HK-2 (cell line): ENCODE measurements around the gene KRT7.
A peak's percentile ranks its signal among the peaks of the same experiment; 100 is the strongest.
"Not testable (repeated sequence)": the region's sequence is repeated elsewhere in the genome, so short reads cannot be mapped to it uniquely, and the experiment has no call there.

ENCODE experiments used
- DNase-seq: peaks from one replicate; pipeline ENCODE4 v3.0.0-alpha.2; 2018; ENCODE audit not compliant: unreplicated experiment

Gene KRT7

DNA sequence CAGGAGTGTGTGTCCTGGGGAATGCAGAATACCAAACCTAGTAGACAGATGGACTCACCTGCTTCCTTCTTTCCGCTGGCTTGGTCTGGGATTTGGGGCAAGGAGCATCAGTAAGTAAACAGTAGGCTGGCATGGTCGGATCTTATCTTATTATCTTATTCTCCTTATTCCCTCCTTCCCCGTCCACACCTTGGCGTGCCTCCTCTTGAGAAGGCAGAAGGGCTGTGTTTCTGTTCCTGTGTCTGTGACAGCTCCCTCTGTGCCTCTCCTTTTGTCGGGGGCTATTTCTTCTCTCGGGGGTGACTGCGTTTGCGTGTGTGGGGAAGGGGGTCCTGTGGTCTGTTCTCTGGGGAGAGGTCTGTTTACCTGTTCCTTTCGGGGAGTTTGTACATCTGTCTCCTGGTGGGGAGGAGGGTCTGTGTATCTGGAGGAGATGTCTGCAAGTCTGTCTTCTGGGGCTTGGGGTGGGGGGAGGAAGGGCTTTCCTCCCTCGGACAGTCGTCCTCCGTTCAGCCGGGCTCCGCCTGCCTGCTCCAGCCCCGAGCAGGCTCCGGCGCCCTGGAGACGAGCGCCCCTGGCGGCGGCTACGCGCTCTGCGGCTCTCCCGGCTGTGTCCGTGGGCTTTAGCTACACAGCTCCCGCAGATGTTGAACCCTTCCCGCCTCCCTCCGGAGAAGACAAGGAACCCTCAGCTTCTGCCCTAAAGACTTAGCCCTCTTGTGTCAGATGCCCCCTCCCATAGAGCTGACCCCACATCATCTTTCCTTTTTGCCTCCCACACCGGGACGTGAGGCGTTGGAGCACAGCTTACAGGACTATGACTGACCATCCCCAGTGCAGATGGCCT lies 45.8 kb downstream of the KRT7 start:
- DNase-seq = peak; percentile 89

DNA sequence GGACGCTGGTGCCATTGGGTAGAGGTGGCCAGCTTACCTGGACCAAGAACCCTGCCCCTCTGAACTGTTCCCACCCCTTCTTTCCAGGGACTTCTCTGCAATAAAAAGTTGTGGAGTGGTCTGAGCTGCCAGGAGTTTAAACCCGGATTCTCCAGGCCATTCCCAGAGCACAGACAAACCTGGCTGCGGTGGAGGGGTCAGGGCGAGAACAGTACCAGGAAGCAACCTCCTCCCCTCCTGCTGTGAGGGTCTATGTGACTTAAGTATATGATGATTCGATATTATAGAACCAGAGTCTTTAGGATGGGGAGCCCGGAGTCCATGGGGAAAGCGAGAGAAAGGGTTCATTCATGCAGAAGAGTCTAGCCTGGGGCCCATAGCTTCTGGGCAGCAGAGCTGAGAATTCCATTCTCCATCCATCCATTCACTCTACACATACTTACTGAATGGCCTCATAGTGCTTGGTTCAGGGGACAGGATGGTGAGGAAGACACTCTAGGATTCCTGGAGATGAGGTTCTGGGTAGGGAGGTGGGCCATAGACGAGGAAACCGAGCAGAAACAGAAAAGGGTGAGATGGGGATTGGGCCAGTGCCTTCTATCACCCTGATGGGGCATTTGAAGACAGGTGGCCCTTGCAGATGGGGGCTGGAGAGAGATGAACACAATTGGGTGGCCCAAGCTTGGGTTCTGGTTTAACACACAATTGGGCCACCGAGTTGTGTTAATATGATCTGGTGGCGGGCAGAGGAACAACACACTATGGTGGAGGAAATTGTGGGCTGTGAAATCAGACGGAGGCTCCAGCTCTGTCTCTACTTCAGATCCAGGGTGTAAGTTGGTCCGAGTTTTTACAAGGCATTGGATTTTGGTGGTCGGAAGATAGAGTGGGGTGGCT lies 46.6 kb downstream of the KRT7 start:
- peak; percentile 56 for DNase-seq

DNA sequence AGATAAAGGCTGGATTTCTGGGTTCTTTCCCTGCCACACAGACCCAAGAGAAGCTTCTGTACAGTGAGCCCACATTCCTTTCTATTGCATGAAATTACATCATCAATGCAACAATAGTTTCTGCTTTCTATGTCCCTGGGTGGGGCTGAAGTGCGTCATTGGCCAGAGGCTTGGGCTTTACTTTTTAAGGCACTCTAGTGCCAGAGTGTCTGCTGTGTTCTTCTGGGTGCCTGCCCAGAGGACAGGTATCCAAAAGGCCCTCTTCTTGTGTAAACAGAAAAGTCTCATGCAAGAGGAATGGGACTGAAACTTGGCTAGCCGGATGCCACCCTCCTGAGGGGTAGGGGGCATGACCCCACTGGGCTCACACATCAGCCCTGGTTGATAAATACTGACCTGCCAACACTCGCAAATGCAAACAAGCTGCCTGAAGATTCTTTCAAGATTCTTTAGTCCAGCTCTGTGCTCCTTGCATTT lies 47.3 kb downstream of the KRT7 start:
- peak; percentile 70 for DNase-seq

DNA sequence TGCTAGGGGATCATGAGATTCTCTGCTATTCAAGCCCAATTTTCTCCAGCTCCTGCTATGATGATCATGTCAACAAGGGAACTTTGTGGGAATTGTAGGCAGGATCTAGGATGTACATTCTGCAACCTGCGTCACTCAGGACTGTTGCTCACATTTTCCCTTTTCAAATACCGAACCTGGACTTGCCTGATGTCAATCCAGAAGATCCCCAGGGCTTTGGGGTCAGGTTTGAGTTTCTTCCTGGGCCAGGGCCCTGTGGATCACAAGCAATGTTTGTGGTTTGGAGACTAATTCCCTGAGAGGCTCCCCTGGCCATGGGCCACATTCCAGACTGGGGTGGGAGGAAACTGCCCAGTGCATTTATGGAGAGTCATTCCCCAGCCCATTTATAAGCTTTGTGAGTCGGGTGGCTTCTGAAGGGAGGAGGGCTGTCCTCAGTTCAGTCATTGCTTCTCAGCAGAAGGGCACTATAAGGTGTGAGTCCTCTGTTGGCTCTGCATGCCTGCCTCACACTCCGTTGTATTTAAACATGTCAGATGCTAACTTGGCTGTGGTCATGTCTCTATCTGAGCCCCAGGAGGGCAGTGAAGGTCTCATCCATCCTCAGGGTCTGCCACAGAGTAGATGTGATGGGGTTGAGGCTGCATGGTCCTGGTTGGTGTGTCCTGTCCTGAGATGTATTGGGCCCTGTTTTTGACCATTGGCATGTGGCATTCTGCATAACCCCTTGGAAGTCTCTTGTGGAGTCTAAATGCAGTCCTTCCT lies 47.9 kb downstream of the KRT7 start:
- DNase-seq = peak; percentile 86

DNA sequence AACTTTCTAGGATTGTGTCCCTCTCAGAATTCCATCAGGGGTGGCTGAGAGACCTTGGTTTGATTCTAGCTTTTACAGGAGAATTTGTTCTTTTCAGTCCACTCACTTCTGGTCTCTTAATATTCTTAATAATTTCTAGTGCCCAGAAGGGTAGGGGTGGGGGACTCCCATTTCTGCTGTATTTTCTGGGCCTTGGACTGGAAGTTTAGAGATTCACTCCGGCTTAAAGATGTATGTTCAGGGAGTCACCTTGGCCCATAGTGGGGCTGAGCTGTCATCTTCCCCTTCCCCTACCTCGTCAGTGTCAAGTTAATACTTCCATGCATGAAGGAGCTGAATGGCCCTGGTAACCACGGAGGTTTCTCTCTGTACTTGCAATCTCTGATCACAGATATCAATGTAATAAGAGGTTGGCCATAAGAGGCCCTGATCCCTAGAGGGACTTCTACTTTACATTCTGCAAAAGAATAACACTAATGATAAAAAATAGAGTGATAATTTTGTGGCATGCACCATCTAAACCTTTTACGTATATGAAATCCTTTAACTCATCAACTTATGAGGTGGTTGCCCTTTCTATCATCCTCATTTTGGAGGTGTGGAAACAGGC lies 51.6 kb downstream of the KRT7 start:
- DNase-seq = no peak

DNA sequence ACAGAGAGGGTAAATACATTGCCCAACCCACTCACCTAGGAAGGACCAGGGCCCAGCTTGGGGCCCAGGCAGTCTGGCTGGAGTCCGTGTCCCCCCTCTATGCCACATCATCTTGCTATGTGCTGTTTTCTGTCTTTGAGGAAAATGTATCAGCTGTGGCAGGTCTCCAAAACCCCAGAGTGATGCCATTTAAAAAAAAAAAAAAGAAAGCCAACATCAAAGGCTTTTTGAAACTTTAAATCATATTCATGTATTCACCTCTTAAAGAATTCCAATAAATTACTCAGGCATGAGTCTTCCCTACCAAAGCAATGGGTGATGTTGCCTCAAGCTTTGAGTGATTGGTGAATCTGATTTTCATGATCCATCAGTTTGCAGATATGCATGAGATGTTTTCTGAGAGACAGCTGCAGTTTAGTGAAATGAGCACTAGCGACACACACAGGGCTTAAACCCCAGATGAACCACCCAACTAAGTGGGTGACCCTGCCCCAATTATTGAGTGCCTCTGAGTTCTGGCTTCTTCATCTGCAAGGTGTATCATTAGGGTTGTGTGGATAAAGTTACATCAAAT lies 52.2 kb downstream of the KRT7 start:
- no peak for DNase-seq

DNA sequence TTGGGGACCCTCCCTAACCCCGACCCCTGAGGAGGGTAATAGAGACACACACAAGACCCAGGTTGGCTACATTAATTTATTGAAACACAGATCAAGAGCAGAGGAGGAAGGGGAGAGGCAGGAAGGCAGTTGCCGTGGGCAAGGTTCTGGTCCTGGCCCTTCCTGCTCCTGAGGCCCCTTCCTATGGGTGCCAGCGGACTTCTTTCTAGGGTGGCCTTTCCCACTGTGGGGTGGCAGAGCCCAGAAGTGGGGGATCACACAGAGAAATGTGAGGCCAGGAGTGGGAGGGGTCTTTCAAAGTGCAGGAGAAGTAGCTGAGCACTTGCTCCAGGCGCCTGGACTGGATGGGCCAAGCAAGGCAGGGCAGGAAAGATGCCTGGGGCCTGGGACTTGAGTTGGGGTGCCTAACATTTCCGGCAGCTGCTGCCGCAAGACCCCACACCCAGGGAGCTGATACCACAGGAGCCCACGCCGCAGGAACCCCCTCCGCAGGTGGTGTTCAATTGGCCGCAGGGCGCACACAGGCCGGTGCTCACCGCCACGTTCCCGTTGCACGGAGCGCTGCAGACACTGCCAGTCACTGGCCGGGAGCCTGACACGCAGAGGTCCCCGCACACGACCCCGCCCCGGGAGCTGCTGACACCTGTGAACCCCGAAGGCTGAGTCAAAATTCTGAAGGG lies 52.9 kb downstream of the KRT7 start:
- DNase-seq = no peak

DNA sequence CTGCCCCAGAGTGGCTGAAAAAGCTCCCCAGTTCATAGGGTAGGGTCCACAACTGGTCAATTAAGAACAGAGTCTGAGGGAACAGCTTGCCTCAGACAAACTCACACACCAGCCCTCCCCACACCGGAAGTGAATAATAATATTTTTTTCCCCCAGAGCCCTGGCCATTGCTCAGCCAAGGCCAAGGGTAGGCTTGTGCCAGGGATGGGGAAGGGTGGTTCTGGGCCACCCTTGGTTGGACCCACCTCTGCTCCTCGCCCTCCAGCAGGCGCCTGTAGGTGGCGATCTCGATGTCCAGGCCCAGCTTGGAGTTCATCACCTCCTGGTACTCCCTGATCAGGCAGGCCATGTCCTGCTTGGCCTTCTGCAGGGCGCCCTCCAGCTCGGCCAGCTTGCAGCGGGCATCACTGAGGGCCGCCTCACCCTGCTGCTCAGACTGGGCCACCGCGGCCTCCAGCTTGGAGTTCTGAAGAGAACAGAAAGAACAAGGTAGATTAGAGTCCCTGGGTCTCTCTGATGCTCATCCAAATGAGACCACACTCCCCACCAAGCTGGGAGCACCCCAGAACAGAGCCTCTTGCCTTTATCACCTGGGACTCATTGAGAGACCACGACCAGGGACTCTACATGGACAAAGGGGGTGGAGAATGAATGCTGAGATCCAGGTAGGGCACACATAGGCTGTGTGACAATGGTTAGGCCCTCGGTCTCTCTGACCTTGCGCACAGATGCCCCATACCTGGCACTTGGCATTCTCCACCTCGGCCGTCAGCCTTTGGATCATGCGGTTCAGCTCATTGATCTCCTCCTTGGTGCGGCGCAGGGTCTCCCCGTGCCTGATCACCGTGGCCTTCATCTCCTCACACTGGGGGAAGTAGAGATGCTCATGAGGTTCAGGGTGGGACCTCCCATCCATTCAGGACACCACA lies 54.1 kb downstream of the KRT7 start:
- DNase-seq = not testable (repeated sequence)

DNA sequence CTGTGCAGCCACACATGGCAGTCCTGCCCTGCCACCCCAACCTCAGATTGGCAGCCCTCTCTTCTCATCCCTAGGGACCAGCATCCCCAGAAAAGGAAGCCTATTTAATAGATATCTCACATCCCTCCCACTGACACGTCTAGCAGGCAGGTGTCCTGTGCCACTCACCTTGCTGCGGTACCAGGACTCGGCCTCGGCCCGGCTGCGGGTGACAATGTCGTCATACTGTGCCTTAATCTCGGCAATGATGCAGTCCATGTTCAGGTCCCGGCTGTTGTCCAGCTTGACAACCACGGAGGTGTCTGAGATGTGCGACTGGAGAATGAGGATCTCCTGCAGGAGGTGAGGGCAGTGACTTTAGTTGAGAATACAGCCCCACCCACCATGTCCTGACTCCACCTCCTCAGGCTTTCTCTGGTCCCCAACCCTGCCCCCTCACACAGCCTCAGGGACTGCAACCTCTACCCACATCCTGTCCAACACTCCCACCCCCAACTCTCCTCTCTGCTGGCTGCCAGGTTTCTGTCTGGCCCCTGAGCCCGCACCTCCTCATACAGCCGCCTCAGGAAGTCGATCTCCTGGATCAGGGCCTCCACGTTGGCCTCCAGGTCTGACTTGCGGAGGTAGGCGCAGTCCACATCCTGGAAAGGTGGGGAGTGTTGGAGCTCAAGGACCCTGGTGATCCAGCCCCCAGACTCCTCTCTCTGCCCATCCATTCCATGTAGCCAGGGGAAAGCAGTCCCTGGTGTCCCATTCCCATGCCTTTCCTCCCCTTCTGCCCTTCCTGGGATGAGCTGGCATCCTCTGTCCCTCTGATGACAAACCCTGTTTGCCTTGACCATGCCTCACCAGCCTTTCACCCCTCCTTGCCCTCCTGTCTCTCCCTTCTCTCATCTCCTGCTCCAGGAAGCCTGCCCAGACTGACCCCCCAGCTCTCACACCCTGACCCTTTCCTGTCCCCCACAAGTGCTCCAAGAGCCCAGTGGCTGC lies 55.1 kb downstream of the KRT7 start:
- not testable (repeated sequence) for DNase-seq

DNA sequence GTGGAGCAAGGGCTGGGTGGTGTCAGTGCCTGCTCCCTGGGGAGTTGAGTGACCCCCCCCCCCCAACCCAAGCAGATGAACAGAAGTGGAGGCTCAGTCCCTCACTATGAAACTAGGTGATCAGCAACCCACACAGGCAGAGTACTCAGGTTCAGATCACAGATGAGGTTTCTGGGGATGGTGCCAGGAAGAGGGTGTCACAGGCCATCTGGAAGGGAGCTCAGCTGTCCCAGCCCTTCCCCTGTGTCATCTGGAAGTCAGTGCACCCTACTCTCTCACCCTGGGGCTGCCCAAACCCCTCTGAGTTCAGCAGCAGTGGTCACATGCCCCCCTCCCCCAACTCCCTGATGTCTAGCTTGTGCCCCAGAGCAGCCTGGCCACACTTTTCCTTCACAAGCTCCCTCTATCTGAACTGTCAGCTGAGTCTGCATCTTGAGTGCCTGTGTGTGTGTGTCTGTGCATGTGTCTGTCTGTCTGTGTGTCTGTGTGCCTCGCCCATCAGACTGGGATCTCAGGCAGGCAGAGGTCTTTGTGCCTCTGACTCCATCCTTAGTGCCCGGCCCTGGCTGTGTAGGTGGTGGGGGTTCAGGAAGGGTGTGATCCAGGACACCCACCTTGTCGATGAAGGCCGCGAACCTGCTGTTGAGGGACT lies 57.6 kb downstream of the KRT7 start:
- not testable (repeated sequence) for DNase-seq

DNA sequence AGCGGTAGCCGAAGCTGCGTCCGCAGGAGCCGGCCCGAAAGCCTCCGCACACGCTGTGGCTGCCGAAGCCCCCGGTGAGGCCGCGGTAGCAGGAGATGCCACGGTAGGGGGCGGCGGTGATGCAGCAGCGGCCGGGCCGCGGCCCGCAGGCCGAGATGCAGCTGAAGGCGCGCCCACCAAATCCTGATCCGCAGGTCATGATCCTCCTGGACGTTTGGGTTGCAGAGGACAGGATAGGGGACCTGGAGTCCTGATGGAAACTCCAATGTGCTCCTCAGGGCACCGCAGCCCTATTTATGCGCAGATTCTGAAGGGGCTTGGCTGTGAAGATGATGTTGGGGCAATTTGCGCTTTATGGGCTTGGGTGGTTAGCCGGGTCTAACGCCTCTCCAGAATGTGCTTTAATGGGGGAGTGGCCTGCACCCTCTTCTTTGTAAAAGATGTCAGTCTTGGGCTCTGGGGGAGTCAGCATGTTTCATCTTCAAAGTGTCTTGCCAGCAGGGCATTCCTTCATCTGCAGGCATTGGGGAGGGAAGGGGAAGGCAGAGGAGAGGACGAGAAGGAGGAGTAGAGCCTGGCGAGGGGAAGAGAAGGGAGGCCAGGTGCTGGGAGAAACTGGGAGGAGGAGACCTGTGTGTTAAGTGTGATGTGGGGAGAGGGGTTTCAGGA lies 58.4 kb downstream of the KRT7 start, which contains the start of gene KRT81:
KRT81 (minus strand) TSS at position 268 of the 669 bp plus-strand sequence; CDS start at position 199, 69 bp downstream.
- no peak for DNase-seq

DNA sequence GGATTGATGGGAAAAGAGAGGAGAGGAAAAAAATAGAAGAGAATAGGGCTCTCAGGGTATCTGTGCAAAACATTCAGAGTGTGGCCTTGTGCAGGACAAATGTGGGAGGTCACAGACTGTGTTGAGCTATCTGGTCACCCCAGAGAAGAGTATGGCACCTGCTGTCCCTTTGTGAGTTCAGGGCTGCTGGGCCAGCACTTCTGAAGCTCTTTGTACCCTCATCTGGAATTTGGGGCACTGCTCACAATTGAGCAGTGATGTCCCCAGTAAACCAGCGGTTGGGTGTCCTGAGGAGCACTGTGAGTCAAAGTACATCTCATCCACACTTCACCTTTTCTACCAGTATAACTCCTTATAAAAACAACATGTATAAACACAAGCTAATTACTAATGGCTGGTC lies 60.9 kb downstream of the KRT7 start:
- no peak for DNase-seq

DNA sequence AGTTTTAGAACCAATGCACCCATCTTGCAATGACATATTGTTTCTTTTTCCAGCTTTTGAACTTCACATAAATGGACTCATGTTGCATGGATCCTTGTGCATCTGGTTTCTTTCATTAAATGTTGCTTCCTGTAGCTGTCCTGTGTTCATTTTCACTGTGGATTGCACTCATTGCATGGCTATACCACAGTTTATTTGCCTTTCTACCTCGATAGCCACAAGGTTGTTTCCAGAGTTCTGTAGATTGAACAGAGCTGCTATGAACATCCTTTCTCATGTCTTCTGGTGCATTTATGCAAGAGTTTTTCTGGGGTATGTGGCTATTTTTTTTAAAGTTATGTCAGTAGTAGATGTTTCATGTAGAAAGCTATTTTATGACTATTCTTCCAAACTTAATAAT lies 61.8 kb downstream of the KRT7 start:
- no peak for DNase-seq

DNA sequence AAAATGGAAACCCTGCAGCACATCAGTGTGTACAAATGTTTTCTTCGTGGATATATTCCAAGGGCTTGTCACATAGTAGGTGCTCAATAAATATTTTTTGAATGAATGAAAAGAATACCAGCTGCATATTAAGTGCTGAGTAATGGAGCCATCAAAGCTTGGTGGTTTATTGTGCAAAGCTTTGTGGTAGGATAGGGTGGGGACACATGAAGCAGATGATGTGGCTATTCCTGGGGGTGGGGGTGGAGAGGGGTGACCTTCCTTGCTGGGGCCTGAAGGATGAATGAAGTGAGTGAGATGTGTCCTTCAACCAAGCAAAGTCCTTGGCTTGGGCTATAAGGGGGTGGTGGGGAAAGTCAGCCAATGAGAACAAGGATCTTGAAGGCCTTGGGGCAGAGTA lies 62.6 kb downstream of the KRT7 start:
- DNase-seq = no peak

DNA sequence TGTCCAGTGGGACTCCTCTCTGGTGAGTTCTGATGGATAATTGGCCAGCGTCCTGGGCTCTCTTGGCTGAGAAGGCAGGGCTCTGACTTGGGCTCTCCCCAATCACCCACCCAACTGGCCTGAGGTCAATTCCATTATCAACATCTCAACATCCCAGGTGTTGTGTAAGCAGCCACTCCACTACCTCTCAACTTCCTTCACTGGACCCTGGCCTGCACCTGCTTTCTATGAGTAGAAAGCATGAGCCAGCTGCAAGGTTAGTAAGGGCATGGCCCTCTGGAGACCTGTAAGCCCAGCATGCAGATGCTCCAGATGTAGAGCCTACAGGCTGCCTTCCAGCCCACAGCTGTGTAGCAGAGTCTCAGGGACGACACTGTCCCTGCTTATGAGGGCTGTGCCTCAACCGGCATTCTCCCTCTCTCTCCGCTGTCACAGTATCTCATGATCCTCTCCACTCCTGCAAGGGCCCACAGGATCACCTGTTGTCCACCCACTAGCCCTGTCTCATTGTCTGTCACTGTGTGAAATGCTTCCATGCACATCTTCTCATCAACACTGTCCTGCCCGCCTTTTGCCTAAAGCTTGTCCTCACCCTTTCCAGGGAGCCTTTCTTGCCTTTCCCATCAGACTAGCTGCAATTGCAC lies 63.7 kb downstream of the KRT7 start:
- no peak for DNase-seq
